HFF-Myc (cell line): ENCODE measurements around the gene SLC35C1.
A peak's percentile ranks its signal among the peaks of the same experiment; 100 is the strongest.

Source experiments
- DNase-seq: peaks from one replicate; pipeline ENCODE4 v3.0.0-alpha.2; 2011; ENCODE audit warnings: low read depth; ENCODE audit errors: extremely low read depth
- H3K4me3 ChIP-seq: replicated peaks from 2 replicates; pipeline ENCODE4 v1.5.1; 2011; ENCODE audit warnings: low read depth, mild to moderate bottlenecking, control low read depth, low read length
- CTCF ChIP-seq: IDR thresholded peaks from 2 replicates; pipeline ENCODE4 v1.5.1; 2012; ENCODE audit warnings: mild to moderate bottlenecking, low read depth, low read length, control low read depth; ENCODE audit errors: missing control alignments

The SLC35C1 gene

DNA sequence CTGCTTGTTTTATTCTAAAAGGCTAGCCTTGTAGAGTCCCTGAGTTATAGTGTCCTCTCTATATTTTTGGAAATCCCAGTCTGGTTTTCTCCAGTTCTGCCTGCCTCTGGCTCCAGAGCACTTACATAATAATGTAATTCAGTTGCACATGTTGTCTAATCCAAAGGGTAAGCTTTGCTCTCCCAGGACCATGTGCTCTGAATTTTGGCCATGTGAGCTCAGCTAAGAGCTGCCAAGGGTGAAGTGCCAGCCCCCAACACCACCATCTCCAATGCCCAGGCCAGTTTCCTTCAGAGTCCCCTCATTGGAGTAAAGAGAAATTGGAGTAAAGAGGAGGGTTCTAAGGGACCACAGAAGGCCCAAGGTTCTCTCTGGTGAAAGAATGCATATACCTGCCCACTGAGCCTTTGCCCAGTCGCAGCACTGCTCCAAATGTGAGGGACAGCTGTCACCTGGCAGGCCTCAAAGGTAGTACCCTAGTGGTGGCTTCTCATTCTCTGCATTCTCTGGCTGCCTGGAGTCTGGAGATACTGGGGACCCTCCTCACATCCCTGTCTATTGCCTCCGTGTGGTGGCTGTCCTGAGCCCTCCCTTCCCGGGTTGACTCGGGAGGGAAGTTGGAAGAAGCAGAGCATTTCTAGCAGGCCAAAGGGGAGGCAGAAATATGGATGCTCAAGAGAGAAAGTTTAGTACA, 47.2 kb downstream of the SLC35C1 start:
- no peak for TF ChIP-seq CTCF
- no peak for DNase-seq
- H3K4me3 ChIP-seq = no peak overlapping the region

- no peak for TF ChIP-seq CTCF
- DNase-seq = no peak
- H3K4me3 ChIP-seq = no peak overlapping the region
These were observed 47.8 kb downstream of the SLC35C1 start for GRCh38 chr11:45852712-45853101.

GRCh38 chr11:45853332-45854219, 48.6 kb downstream of the SLC35C1 start:
- no peak for TF ChIP-seq CTCF
- no peak for DNase-seq
- H3K4me3 ChIP-seq = no peak overlapping the region

GRCh38 chr11:45855308-45855707, 50.4 kb downstream of the SLC35C1 start:
- DNase-seq = no peak
- H3K4me3 ChIP-seq = no peak overlapping the region
- TF ChIP-seq CTCF = no peak

GRCh38 chr11:45856044-45856468, 51.1 kb downstream of the SLC35C1 start:
- DNase-seq = no peak
- TF ChIP-seq CTCF = no peak
- no peak overlapping the region for H3K4me3 ChIP-seq

DNA sequence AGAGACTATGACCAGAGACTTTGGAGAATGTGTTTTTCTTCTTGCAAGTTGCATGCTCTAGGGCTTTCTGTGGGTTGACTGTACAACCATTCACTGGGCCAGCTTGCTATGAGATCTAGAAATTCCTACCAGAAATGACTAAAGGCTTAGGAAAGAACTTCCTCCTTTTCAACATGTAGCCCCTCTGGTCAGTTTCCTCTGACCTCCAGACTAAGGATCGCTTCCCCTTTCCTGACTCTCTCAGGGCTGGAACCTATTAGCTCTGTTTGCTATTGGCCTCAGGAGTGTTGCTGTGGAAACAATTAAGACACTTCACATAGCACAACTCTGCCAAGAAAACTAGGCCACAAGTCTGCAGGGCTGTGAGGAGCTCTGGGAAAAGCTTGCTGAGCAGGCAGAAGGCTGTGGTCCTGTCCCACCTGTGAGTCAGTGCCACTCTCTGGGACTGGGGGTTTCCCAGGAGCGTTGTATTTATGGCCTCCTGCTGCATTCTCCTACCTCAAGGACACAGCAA, 53.1 kb downstream of the SLC35C1 start:
- no peak for TF ChIP-seq CTCF
- no peak overlapping the region for H3K4me3 ChIP-seq
- peak; percentile 82 for DNase-seq
